CD14-positive monocyte (primary cell): ENCODE measurements around the gene NTRK2. TPM values are rescaled to one million over a fixed set of nuclear protein-coding genes. Genes with fewer than 3 reads are reported as not detected.

Experiments used
- DNase-seq, 3 donors: peaks; one replicate each; pipeline ENCODE4 v3.0.0-alpha.2; 2011 to 2022
- H2AFZ ChIP-seq: 2 replicates; pipeline ENCODE4 v1.6.0; 2012; ENCODE audit warnings: mild to moderate bottlenecking, low read depth, low read length, inconsistent platforms; ENCODE audit not compliant: insufficient read depth, poor library complexity, severe bottlenecking
- H3K27ac ChIP-seq, 2 donors: 1 replicate in 1 of 2; 2 replicates in 1 of 2; pipeline ENCODE4 v1.5.1; 2012 to 2013; ENCODE audit warnings: low read length in 2 of 2, control low read depth in 1 of 2, inconsistent platforms in 1 of 2, low read depth in 1 of 2, mild to moderate bottlenecking in 1 of 2
- H3K27me3 ChIP-seq, 2 donors: one replicate each; pipeline versions ENCODE4 v1.6.0 to v1.6.1; 2011 to 2013; ENCODE audit warnings: low read length in 2 of 2; ENCODE audit not compliant: control insufficient read depth in 2 of 2, insufficient read depth in 2 of 2
- H3K36me3 ChIP-seq, 2 donors: replicated peaks in 1 of 2; 1 replicate in 1 of 2; 2 replicates in 1 of 2; pipeline versions ENCODE4 v1.5.1 to v1.6.1; 2012 to 2013; ENCODE audit warnings: low read length in 2 of 2, control low read depth in 1 of 2, inconsistent platforms in 1 of 2, mild to moderate bottlenecking in 1 of 2; ENCODE audit not compliant: insufficient read depth in 2 of 2, control insufficient read depth in 1 of 2
- H3K4me1 ChIP-seq, 2 donors: 1 replicate in 1 of 2; 2 replicates in 1 of 2; pipeline versions ENCODE4 v1.5.1 to v1.6.1; 2012 to 2013; ENCODE audit warnings: low read length in 2 of 2, control low read depth in 1 of 2, inconsistent platforms in 1 of 2, mild to moderate bottlenecking in 1 of 2, moderate library complexity in 1 of 2; ENCODE audit not compliant: insufficient read depth in 2 of 2, control insufficient read depth in 1 of 2
- H3K4me2 ChIP-seq: replicated peaks from 2 replicates; pipeline ENCODE3; 2012; ENCODE audit warnings: low read length, moderate library complexity, mild to moderate bottlenecking; ENCODE audit not compliant: poor library complexity, severe bottlenecking; ENCODE audit errors: extremely low read depth
- H3K4me3 ChIP-seq, 3 experiments: fragments of 200-600 bp in 1 of 3; sonication (generic) in 1 of 3; replicated peaks in 1 of 3; 1 replicate in 2 of 3; 2 replicates in 1 of 3; pipeline ENCODE4 v1.5.1; 2011 to 2013; ENCODE audit warnings: low read length in 3 of 3, mild to moderate bottlenecking in 3 of 3, control low read depth in 2 of 3, low read depth in 2 of 3, inconsistent platforms in 1 of 3, moderate library complexity in 1 of 3
- H3K79me2 ChIP-seq: 2 replicates; pipeline ENCODE4 v1.6.0; 2012; ENCODE audit warnings: mild to moderate bottlenecking, control low read depth, inconsistent platforms, low read length, moderate library complexity; ENCODE audit not compliant: insufficient read depth
- H3K9ac ChIP-seq: 2 replicates; pipeline ENCODE4 v1.6.0; 2017; ENCODE audit warnings: low read length, mild to moderate bottlenecking; ENCODE audit not compliant: insufficient read depth, poor library complexity, severe bottlenecking
- H3K9me3 ChIP-seq, 2 donors: replicated peaks in 1 of 2; 1 replicate in 1 of 2; 2 replicates in 1 of 2; pipeline versions ENCODE4 v1.5.1 to v1.6.1; 2012 to 2013; ENCODE audit warnings: low read length in 2 of 2, control low read depth in 1 of 2; ENCODE audit not compliant: control insufficient read depth in 1 of 2, insufficient read depth in 1 of 2
- H4K20me1 ChIP-seq: 2 replicates; pipeline ENCODE4 v1.6.0; 2012; ENCODE audit warnings: mild to moderate bottlenecking, low read length, control low read depth, moderate library complexity; ENCODE audit not compliant: insufficient read depth
- H3K27ac Mint-ChIP-seq, 7 donors: one replicate each; pipeline ENCODE4 v1.8.0; 2020; ENCODE audit warnings: mild to moderate bottlenecking in 7 of 7, mixed read lengths in 7 of 7, moderate library complexity in 6 of 7, inconsistent platforms in 2 of 7
- H3K27me3 Mint-ChIP-seq, 3 donors: one replicate each; pipeline ENCODE4 v1.8.0; 2021 to 2022; ENCODE audit warnings: low read depth in 3 of 3, mild to moderate bottlenecking in 3 of 3, mixed read lengths in 3 of 3, moderate library complexity in 3 of 3, inconsistent platforms in 1 of 3
- H3K36me3 Mint-ChIP-seq, 2 donors: one replicate each; pipeline ENCODE4 v1.8.0; 2020; ENCODE audit warnings: mixed read lengths in 2 of 2, inconsistent platforms in 1 of 2, mild to moderate bottlenecking in 1 of 2
- H3K4me1 Mint-ChIP-seq: one replicate; pipeline ENCODE4 v1.8.0; 2020; ENCODE audit warnings: mild to moderate bottlenecking, mixed read lengths
- H3K4me3 Mint-ChIP-seq, 2 donors: one replicate each; pipeline ENCODE4 v1.8.0; 2020; ENCODE audit warnings: mild to moderate bottlenecking in 2 of 2, mixed read lengths in 2 of 2, moderate library complexity in 1 of 2
- H3K9me3 Mint-ChIP-seq, 7 donors: one replicate each; pipeline ENCODE4 v1.8.0; 2020 to 2022; ENCODE audit warnings: mixed read lengths in 7 of 7, mild to moderate bottlenecking in 6 of 7, moderate library complexity in 6 of 7, inconsistent platforms in 2 of 7
- CTCF ChIP-seq: fragments of 200-600 bp; IDR thresholded peaks from one replicate; pipeline ENCODE4 v1.8.0; 2022; ENCODE audit warnings: antibody characterized with exemption, mild to moderate bottlenecking
- WGBS: methylation state at CpG from one replicate; pipeline ENCODE4 v1.1.5; 2013; ENCODE audit warnings: missing lambda C conversion rate; ENCODE audit not compliant: insufficient coverage; 5-methylcytosine and 5-hydroxymethylcytosine counted together
- intact Hi-C, 2 donors: fragments of 100-400 bp; cut with micrococcal nuclease; formaldehyde crosslinking; loops; one replicate each; pipeline versions ENCODE4 v1.15.0 to v1.15.1; 2023
- polyA plus RNA-seq, 3 donors: library from polyadenylated mRNA; depleted of rRNA in 1 of 3; unstranded in 2 of 3; stranded (reverse) in 1 of 3; fragments of 300-500 nt in 2 of 3; fragments of >200 nt in 1 of 3; fragmentation: Illumina TruSeq in 2 of 3; gene quantifications; 1 replicate in 2 of 3; 2 replicates in 1 of 3; pipeline ENCODE4 v1.2.3, GENCODE V29; 2012 to 2021

The NTRK2 gene
- polyA plus RNA-seq, 3 donors = not detected

GRCh38 chr9:85027870-85028269 is 358.3 kb downstream of the NTRK2 start:
- WGBS = 83% methylated on average over 1 of the region's 3 CpGs
- H3K4me3 ChIP-seq = no peak overlapping the region
- no peak overlapping the region for H3K4me3 Mint-ChIP-seq

GRCh38 chr9:85030316-85030715 is 360.8 kb downstream of the NTRK2 start:
- Histone ChIP-seq H3K36me3 (no peaks in the 10 kb centered on the region), H4K20me1 (no peaks in the 10 kb centered on the region), H3K9ac (no peak overlapping the region), H2AFZ (no peak overlapping the region), H3K4me3 (no peak overlapping the region), H3K9me3 (no peaks in the 10 kb centered on the region), H3K27me3 (no peaks in the 10 kb centered on the region), H3K4me2 (no peak overlapping the region), H3K4me1 (no peaks in the 10 kb centered on the region), H3K79me2 (no peaks in the 10 kb centered on the region), H3K27ac (no peak overlapping the region)
- peaks cover 0 to 12% (median 6%) of the 10 kb centered on the region in 7 donors for H3K9me3 Mint-ChIP-seq
- intact Hi-C loops = no loop called here
- H3K4me1 Mint-ChIP-seq = no peaks in the 10 kb centered on the region
- no peak overlapping the region for H3K27ac Mint-ChIP-seq
- peaks cover 0 to 3% (median 0%) of the 10 kb centered on the region in 3 donors for H3K27me3 Mint-ChIP-seq
- no peak overlapping the region for H3K4me3 Mint-ChIP-seq
- no peak for DNase-seq
- H3K36me3 Mint-ChIP-seq = no peaks in the 10 kb centered on the region
- WGBS = no CpG with 5 or more reads among the region's 1 CpG
- TF ChIP-seq CTCF = no peak

More at GRCh38 chr9:85027870-85028269, 358.3 kb downstream of the NTRK2 start:
- Histone ChIP-seq H3K79me2 (no peaks in the 10 kb centered on the region), H3K9me3 (no peaks in the 10 kb centered on the region), H3K27ac (no peak overlapping the region), H3K4me1 (no peaks in the 10 kb centered on the region), H3K9ac (no peak overlapping the region), H4K20me1 (no peaks in the 10 kb centered on the region), H2AFZ (no peak overlapping the region), H3K27me3 (no peaks in the 10 kb centered on the region), H3K4me2 (no peak overlapping the region), H3K36me3 (no peaks in the 10 kb centered on the region)
- peaks cover 0 to 12% (median 4%) of the 10 kb centered on the region in 7 donors for H3K9me3 Mint-ChIP-seq
- H3K27me3 Mint-ChIP-seq = peaks cover 0 to 3% (median 0%) of the 10 kb centered on the region in 3 donors
- intact Hi-C loops = no loop called here
- H3K36me3 Mint-ChIP-seq = no peaks in the 10 kb centered on the region
- TF ChIP-seq CTCF = no peak
- no peak for DNase-seq
- no peak overlapping the region for H3K27ac Mint-ChIP-seq
- no peaks in the 10 kb centered on the region for H3K4me1 Mint-ChIP-seq
